Activated naive CD4-positive, alpha-beta T cell treated with anti-CD3 and anti-CD28 coated beads, Interleukin-2, amount 50 U/mL, for 16 hours (primary cell): ENCODE results near the gene BANF1.

ENCODE experiments used
- DNase-seq: peaks from one replicate; pipeline ENCODE4 v3.0.0-alpha.2; 2020

Gene BANF1

GRCh38 chr11:66001942-66002647 is at the start of gene BANF1, which contains the start of gene EIF1AD:
Gene BANF1 (plus strand): TSS chr11:66002503. CDS start chr11:66003251, 748 bp downstream.
Gene EIF1AD (minus strand): TSS chr11:66002157. CDS start chr11:66000389, 1,768 bp downstream.
- DNase-seq = peak; percentile 90

GRCh38 chr11:65953471-65953870 is 48.8 kb upstream of the BANF1 start:
- no peak for DNase-seq

DNA sequence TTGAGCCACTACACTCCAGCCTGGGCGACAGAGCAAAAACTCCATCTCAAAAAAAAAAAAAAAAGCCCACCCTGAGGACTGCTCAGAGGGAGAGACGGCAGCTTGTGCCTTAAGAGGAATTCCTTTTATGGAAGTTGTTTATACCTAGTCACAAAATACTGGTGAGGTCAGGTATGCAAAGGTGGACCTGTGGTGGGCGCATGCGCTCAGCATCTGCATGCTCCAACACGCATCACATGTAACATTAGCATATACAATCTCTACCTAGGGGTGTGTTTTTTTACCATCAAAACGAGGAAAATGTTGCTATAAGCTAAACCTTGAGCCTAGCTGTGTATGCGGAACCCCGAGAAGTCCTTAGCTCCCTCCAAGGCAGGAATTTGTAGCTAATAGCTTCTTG is 47.5 kb upstream of the BANF1 start:
- no peak for DNase-seq

GRCh38 chr11:65958291-65958690 is 44.0 kb upstream of the BANF1 start:
- DNase-seq = no peak

DNA sequence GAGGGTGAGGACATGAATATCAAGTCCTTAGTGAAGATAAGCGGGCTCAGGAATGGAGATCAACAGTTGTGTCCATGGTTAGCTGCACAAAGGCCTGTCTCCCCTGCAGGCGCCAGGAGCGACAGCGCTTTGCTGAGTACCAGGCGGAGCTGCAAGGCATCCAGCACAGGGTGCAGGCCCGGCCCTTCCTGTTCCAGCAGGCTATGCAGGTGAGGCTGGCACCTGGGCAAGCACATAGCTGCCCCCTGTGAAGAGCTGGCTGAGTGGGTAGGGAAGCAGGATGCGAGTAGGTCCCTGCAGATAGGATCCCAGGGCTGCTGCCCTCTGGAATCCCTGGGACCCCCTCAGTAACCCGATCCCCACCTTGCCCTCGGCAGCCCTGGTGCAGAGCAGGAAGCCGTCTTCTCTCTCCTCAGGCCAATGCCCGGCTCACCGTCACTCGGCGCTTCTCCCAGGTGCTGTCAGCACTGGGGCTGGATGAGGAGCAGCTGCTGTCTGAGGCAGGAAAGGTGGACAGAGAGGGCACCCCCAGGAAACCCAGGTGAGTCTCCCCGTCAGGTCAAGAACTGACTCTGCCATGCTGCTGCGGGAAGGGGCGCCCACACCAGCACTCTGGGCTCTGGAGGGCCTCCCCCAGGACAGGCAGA is 43.4 kb upstream of the BANF1 start:
- DNase-seq = no peak

- DNase-seq = no peak
Measured at GRCh38 chr11:65960824-65961266, 41.5 kb upstream of the BANF1 start.

DNA sequence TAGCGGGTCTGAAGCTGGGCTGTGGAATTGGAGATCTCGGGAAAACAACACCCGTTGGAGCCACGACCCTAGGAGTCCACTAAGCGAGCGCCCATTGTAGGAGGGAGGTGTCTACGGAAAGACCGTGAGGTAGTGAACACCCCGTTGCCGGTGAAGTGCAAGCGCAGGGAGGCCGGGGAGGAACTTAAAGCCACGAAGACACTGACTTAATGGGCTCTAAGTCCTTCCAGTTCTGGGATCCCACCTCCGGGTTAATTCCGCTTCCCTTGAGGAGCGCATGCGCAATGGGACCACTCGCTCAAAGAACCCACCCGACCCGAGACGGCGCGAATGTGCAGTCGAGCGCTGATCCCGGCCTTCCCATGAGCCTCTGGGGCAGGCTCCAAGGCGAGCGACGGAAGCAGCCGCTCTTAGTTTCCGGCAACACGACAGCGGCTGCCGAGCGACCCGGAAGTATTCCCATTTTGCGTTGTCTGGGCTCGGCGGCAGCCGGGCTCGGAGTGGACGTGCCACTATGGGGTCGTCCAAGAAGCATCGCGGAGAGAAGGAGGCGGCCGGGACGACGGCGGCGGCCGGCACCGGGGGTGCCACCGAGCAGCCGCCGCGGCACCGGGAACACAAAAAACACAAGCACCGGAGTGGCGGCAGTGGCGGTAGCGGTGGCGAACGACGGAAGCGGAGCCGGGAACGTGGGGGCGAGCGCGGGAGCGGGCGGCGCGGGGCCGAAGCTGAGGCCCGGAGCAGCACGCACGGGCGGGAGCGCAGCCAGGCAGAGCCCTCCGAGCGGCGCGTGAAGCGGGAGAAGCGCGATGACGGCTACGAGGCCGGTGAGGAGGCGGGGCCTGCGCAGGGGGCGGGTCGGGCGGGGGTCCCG is 40.8 kb upstream of the BANF1 start, which contains the start of gene SART1:
TSS of gene SART1 (plus strand) at position 468 of the 874 bp plus-strand sequence. CDS start at position 515, 47 bp downstream.
- DNase-seq = peak; percentile 95

DNA sequence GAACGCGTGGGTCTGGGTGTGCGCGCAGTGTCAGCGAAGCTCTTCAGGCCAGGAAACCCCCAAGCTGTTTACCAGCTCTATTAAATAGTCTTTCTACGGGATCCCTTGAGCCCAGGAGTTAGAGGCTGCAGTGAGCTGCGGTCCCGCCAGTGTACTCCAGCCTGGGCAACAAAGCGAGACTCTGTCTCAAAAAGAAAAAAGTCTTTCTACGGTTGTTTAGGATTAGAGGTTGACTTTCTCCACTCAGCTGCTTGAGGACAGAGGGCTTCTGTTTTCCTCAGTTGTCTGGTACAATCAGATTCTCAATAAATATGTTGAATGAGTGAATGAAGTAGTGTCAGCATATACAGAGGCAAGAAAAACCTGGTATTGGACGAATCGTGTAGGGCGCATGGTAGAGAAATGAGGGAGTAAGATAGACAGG is 40.1 kb upstream of the BANF1 start:
- DNase-seq = no peak

DNA sequence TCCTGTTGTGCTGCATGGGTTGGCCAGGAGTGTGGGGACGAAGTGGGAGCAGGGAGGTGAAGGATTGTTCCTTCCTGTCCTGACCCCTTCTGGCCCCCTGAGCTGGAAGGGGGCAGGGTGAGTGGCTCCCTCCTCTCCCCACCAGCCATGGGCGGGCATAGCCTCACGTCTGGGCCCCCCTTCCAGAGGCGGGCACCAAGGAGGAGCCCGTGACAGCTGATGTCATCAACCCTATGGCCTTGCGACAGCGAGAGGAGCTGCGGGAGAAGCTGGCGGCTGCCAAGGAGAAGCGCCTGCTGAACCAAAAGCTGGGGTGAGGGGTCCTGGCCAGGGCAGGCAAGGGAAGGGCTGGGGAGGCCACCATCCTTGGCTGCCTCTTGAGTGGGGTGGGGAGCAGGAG is 37.4 kb upstream of the BANF1 start:
- no peak for DNase-seq

- DNase-seq = no peak
Measured at GRCh38 chr11:65965986-65966762, 36.1 kb upstream of the BANF1 start.

DNA sequence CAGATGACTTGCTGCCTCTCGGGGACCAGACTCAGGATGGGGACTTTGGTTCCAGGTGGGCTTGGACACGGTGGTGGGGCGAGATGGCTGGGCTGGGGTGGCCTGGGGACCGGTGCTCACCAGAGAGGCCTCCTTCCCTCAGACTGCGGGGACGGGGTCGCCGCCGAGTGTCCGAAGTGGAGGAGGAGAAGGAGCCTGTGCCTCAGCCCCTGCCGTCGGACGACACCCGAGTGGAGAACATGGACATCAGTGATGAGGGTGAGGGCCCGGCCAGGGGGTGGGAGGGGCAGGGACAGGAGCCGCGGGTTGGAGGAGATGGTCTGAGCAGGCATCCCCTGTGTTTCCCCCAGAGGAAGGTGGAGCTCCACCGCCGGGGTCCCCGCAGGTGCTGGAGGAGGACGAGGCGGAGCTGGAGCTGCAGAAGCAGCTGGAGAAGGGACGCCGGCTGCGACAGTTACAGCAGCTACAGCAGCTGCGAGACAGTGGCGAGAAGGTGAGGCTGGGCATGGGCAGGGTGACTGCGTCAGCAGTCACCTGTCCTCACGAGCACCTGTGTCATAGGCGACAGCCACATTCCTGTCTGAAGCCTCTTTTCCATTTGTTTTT is 34.9 kb upstream of the BANF1 start:
- DNase-seq = peak; percentile 8

- no peak for DNase-seq
Measured at GRCh38 chr11:65968600-65969482, 33.5 kb upstream of the BANF1 start.

GRCh38 chr11:65972116-65972515 is 30.2 kb upstream of the BANF1 start:
- no peak for DNase-seq

DNA sequence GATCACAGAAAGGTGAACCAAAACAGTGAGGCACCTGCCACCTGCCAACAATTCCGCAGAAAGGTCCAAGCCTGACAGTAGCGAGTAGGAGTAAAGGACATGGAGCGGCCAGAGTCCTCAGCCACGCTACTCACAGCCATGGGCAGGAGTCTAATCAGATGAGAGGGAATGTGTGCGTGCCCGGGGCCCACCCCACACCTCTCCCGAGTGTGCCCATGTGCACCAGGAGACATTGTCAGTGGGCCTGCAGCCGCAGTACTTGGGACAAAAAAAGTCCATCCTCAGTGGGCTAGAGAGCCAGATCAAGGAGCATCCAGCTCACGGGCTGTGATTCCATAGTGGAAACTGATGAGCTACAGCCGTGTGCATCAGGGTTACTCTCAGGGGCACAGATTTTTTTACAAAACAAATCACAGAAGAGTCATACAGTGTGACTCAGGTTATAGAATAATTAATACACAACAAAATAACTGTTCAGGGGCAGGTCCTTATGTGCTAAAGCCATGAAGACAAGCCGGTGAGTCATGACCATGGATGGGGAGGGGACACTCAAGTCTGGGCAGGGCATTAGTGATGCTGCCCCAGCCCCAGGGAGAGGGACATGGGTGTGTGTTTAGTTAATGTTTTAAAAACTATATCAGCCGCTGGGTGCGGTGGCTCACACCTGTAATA is 28.7 kb upstream of the BANF1 start:
- DNase-seq = no peak

DNA sequence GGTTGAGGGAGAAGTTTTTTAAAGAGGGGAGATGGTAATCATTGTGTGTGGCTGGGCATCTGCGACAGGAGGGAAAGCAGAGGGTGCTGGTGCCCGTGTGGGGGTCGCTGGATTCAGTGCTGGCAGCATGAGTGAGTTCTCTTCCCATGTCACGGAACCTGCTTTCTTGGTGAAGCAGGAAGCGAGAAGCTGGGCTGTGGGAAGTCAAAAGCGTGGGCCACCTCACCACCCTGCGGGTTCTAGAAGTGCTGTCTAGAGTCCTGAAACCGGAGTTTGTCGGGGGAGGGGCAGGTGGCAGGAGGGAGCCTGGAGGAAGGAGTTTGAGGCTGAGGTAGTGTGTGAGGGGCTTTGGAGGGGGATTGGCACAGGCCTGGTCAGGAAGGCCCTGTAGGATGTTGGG is 26.5 kb upstream of the BANF1 start:
- no peak for DNase-seq

DNA sequence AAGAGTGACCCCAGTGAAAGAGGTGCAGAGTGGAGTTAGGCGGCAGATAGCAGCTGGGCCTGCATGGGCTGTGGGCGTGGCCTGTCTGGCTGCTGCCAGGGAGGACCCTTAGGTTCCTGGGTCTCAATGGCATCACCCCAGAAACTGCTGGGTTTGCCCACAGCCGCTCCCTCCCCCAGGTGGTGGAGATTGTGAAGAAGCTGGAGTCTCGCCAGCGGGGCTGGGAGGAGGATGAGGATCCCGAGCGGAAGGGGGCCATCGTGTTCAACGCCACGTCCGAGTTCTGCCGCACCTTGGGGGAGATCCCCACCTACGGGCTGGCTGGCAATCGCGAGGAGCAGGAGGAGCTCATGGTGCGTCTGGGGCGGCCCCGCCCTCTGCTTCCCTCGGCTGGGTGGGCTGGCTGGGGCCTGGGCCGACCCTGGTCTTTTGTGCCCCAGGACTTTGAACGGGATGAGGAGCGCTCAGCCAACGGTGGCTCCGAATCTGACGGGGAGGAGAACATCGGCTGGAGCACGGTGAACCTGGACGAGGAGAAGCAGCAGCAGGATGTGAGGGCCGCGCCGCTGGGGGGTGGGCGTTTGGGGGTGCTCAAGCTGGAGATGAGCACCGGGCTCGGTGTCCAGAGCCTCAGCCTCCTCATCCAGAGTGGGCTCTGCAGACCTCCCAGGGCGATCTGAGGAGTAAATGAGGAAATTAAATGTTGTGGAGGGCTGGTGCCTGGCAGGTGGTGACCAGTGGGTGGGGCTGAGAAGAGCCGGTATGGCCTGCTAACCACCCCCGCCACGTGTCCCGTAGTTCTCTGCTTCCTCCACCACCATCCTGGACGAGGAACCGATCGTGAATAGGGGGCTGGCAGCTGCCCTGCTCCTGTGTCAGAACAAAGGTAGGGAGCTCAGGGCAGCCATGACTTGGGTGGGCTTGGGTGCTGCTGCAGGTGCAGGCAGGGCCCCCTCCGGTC is 25.8 kb upstream of the BANF1 start:
- DNase-seq = no peak

GRCh38 chr11:65977621-65978390 is 24.5 kb upstream of the BANF1 start:
- no peak for DNase-seq
